HepG2 (cell line): ENCODE measurements around the gene SCYGR6. TPM values are rescaled to one million over a fixed set of nuclear protein-coding genes. Genes with fewer than 3 reads are reported as not detected.

Source experiments
- AHDC1 ChIP-seq: sonication (generic); formaldehyde crosslinking; IDR thresholded peaks from 2 replicates; pipeline ENCODE4 v1.5.1; 2020; ENCODE audit warnings: mild to moderate bottlenecking, missing genetic modification reagents, borderline replicate concordance
- CSRNP2 ChIP-seq: sonication (generic); formaldehyde crosslinking; conservative IDR thresholded peaks from 2 replicates; pipeline ENCODE4 v1.8.0; 2022; ENCODE audit warnings: low read depth, missing genetic modification reagents
- HIVEP1 ChIP-seq: sonication (generic); formaldehyde crosslinking; IDR thresholded peaks from 2 replicates; pipeline ENCODE4 v1.4.0; 2020; ENCODE audit warnings: mild to moderate bottlenecking, missing genetic modification reagents
- MAF1 ChIP-seq: sonication (generic); formaldehyde crosslinking; IDR thresholded peaks from 2 replicates; pipeline ENCODE4 v1.5.0; 2020; ENCODE audit warnings: missing genetic modification reagents, borderline replicate concordance
- MEIS1 ChIP-seq: sonication (generic); formaldehyde crosslinking; IDR thresholded peaks from 2 replicates; pipeline ENCODE4 v1.9.0; 2021; ENCODE audit warnings: mild to moderate bottlenecking, missing genetic modification reagents, moderate library complexity, borderline replicate concordance
- SRY ChIP-seq: sonication (generic); formaldehyde crosslinking; IDR thresholded peaks from 2 replicates; pipeline ENCODE4 v1.8.0; 2022; ENCODE audit warnings: mild to moderate bottlenecking, missing genetic modification reagents
- TBX2 ChIP-seq: sonication (generic); formaldehyde crosslinking; IDR thresholded peaks from 2 replicates; pipeline ENCODE4 v1.5.0; 2020; ENCODE audit warnings: missing genetic modification reagents, mild to moderate bottlenecking, borderline replicate concordance
- TFAP4 ChIP-seq: sonication (generic); IDR thresholded peaks from 2 replicates; pipeline ENCODE4 v1.6.1; 2016; ENCODE audit warnings: low read depth, borderline replicate concordance
- ZBTB34 ChIP-seq: sonication (generic); formaldehyde crosslinking; IDR thresholded peaks from 2 replicates; pipeline ENCODE4 v1.8.0; 2022; ENCODE audit warnings: mild to moderate bottlenecking, missing genetic modification reagents
- ZFP90 ChIP-seq: sonication (generic); formaldehyde crosslinking; IDR thresholded peaks from 2 replicates; pipeline ENCODE4 v1.8.0; 2022; ENCODE audit warnings: missing genetic modification reagents, mild to moderate bottlenecking, inconsistent platforms, borderline replicate concordance
- ZNF224 ChIP-seq: sonication (generic); formaldehyde crosslinking; IDR thresholded peaks from 2 replicates; pipeline ENCODE4 v1.5.0; 2020; ENCODE audit warnings: mild to moderate bottlenecking, missing genetic modification reagents
- ZNF317 ChIP-seq: sonication (generic); formaldehyde crosslinking; IDR thresholded peaks from 2 replicates; pipeline ENCODE4 v1.5.0; 2020; ENCODE audit warnings: mild to moderate bottlenecking, missing genetic modification reagents
- polyA plus RNA-seq, 8 experiments: library from polyadenylated mRNA; depleted of rRNA in 3 of 8; stranded (reverse) in 7 of 8; unstranded in 1 of 8; fragments of >200 nt; fragmentation: Illumina TruSeq in 4 of 8; extraction: Trizol in 4 of 8; gene quantifications; 2 replicates each; pipeline versions ENCODE4 v1.2.1 to v1.2.3, GENCODE V29; 2011 to 2016; ENCODE audit warnings: low read depth in 4 of 8, missing spikeins in 1 of 8, mixed read lengths in 1 of 8; ENCODE audit not compliant: insufficient read depth in 1 of 8
- total RNA-seq, 5 experiments: library from RNA; depleted of rRNA; stranded (reverse); fragments of >200 nt; fragmentation: Illumina TruSeq; extraction: Trizol; gene quantifications; 2 replicates each; pipeline ENCODE4 v1.2.3, GENCODE V29; 2016; ENCODE audit warnings: low read depth in 1 of 5

The SCYGR6 gene
- total and polyA plus RNA-seq, 2 of the 13 experiments (the other 11 are each of a cell fraction or from before 2014, with no cell fraction given) = not detected

- TF ChIP-seq AHDC1 (CRISPR knock-in tag) = 0 out of 2 replicates have a peak, but pooled peaks have one; percentile 13
- TF ChIP-seq ZNF224 = peak; percentile 58; the same call in 1 of the 2 replicates
- TF ChIP-seq ZNF317 (CRISPR knock-in tag) = peak; percentile 54; the same call in 1 of the 2 replicates
- TF ChIP-seq SRY (CRISPR knock-in tag) = 0 out of 2 replicates have a peak, but pooled peaks have one; percentile 23
- TF ChIP-seq ZBTB34 (CRISPR knock-in tag) = no peak
- TF ChIP-seq HIVEP1 (CRISPR knock-in tag) = peak; percentile 66; the same call in 1 of the 2 replicates
- peak; percentile 78; the same call in 1 of the 2 replicates for TF ChIP-seq ZFP90
- TF ChIP-seq TBX2 = peak; percentile 41; the same call in 1 of the 2 replicates
- no peak for TF ChIP-seq TFAP4
- no peak for TF ChIP-seq CSRNP2 (CRISPR knock-in tag)
- TF ChIP-seq MAF1 = no peak
- 0 out of 2 replicates have a peak, but pooled peaks have one; percentile 27 for TF ChIP-seq MEIS1 (CRISPR knock-in tag)
Measured at GRCh38 chr2:227717687-227718567, 6.6 kb downstream of the SCYGR6 start, which contains the start of gene SLC19A3 (continued).
